HepG2 (cell line): ENCODE data around the gene TET2. TPM values are rescaled to one million over a fixed set of nuclear protein-coding genes. Genes with fewer than 3 reads are reported as not detected.

ENCODE experiments used
- ATAC-seq: fragments of 200-7000 bp; cut with Tn5 transposase; 3 replicates; pipeline ENCODE4 v1.9.1; 2020; ENCODE audit warnings: mild to moderate bottlenecking, moderate library complexity
- BruUV-seq: library from RNA; stranded (reverse); fragments of 400-500 nt; replicated peaks from 2 replicates; lab custom pipeline; 2021; lab: Mats Ljungman, UMichigan
- CTCF ChIA-PET: fragments of 300-600 bp; formaldehyde crosslinking; extraction: SDS; loops from one replicate; lab custom pipeline; 2021; ENCODE audit warnings: low total read pairs, inconsistent platforms, low intra/inter-chr PET ratio; lab: Yijun Ruan, JAX
- POLR2A ChIA-PET: fragments of 350-600 bp; sonication (Branson Sonifier 250); formaldehyde crosslinking; loops from one replicate; lab custom pipeline; 2020; ENCODE audit warnings: antibody characterized with exemption, inconsistent platforms; lab: Yijun Ruan, JAX
- DNase-seq: peaks from one replicate; pipeline ENCODE4 v3.0.0-alpha.2; 2015; ENCODE audit warnings: low spot score
- FAIRE-seq: peaks from 3 replicates; lab custom pipeline; 2011; peaks lifted over from hg19 to GRCh38; lab: Jason Lieb, UNC
- H2AFZ ChIP-seq: one replicate; pipeline ENCODE4 v1.6.1; 2011; ENCODE audit warnings: low read length, inconsistent platforms
- H3K27ac ChIP-seq: fragments of 300-600 bp; 3 replicates; pipeline ENCODE4 v1.8.0; 2011; ENCODE audit warnings: mixed run types, mild to moderate bottlenecking, mixed read lengths, low read length, inconsistent platforms; ENCODE audit not compliant: insufficient read depth; ENCODE audit errors: extremely low read length
- H3K27me3 ChIP-seq, 2 experiments: fragments of 200-600 bp in 1 of 2; 2 replicates in 1 of 2; 3 replicates in 1 of 2; pipeline versions ENCODE4 v1.6.0 to v1.8.0; 2011; ENCODE audit warnings: low read length in 2 of 2, mild to moderate bottlenecking in 2 of 2, moderate library complexity in 2 of 2, inconsistent platforms in 1 of 2; ENCODE audit not compliant: insufficient read depth in 2 of 2, control insufficient read depth in 1 of 2
- H3K36me3 ChIP-seq, 2 experiments: fragments of 200-600 bp in 1 of 2; replicated peaks in 1 of 2; 2 replicates in 1 of 2; 3 replicates in 1 of 2; pipeline versions ENCODE4 v1.5.1 to v1.8.0; 2011; ENCODE audit warnings: low read length in 2 of 2, inconsistent platforms in 1 of 2; ENCODE audit not compliant: insufficient read depth in 2 of 2, control insufficient read depth in 1 of 2
- H3K4me1 ChIP-seq: 2 replicates; pipeline ENCODE4 v1.5.1; 2012; ENCODE audit warnings: low read length, inconsistent platforms; ENCODE audit not compliant: insufficient read depth
- H3K4me2 ChIP-seq: 2 replicates; pipeline ENCODE4 v1.6.0; 2011; ENCODE audit warnings: low read depth, low read length, inconsistent platforms
- H3K4me3 ChIP-seq, 3 experiments: fragments of 200-600 bp in 1 of 3; sonication (generic), shearing (Covaris generic) in 1 of 3; replicated peaks in 1 of 3; 2 replicates each; pipeline ENCODE4 v1.5.1; 2011 to 2016; ENCODE audit warnings: low read length in 3 of 3, inconsistent platforms in 2 of 3, low read depth in 2 of 3, mild to moderate bottlenecking in 2 of 3, control low read depth in 1 of 3, mixed read lengths in 1 of 3; ENCODE audit not compliant: insufficient read depth in 1 of 3
- H3K79me2 ChIP-seq: one replicate; pipeline ENCODE4 v1.6.1; 2011; ENCODE audit warnings: low read length, inconsistent platforms; ENCODE audit not compliant: insufficient read depth
- H3K9ac ChIP-seq: 2 replicates; pipeline ENCODE4 v1.6.0; 2011; ENCODE audit warnings: mild to moderate bottlenecking, low read depth, low read length, inconsistent platforms; ENCODE audit not compliant: insufficient read depth
- H3K9me3 ChIP-seq: 2 replicates; pipeline ENCODE4 v1.5.1; 2012; ENCODE audit warnings: mild to moderate bottlenecking, low read length
- H4K20me1 ChIP-seq: 2 replicates; pipeline ENCODE4 v1.6.0; 2011; ENCODE audit warnings: inconsistent platforms, mild to moderate bottlenecking, low read length, moderate library complexity; ENCODE audit not compliant: insufficient read depth
- EEA1 ChIP-seq: sonication (generic); formaldehyde crosslinking; IDR thresholded peaks from 2 replicates; pipeline ENCODE4 v1.5.1; 2020; ENCODE audit warnings: mild to moderate bottlenecking, missing genetic modification reagents, borderline replicate concordance
- ELK4 ChIP-seq: sonication (generic); formaldehyde crosslinking; IDR thresholded peaks from 2 replicates; pipeline ENCODE4 v1.9.0; 2021; ENCODE audit warnings: missing genetic modification reagents, borderline replicate concordance
- MIER3 ChIP-seq: IDR thresholded peaks from 2 replicates; pipeline ENCODE4 v1.6.1; 2016; ENCODE audit warnings: missing compliant biosample characterization, borderline replicate concordance
- PHF21A ChIP-seq: sonication (generic); formaldehyde crosslinking; IDR thresholded peaks from 2 replicates; pipeline ENCODE4 v1.5.0; 2020; ENCODE audit warnings: mild to moderate bottlenecking, missing genetic modification reagents
- PRPF4 ChIP-seq: fragments of 200-400 bp; formaldehyde crosslinking; IDR thresholded peaks from 2 replicates; pipeline ENCODE4 v1.6.1; 2016; ENCODE audit warnings: low read length, low read depth; ENCODE audit not compliant: poor library complexity, severe bottlenecking
- SMC3 ChIP-seq: IDR thresholded peaks from 2 replicates; pipeline ENCODE4 v1.6.1; 2011; ENCODE audit warnings: low read length, improper control_type of control experiment
- SP5 ChIP-seq: IDR thresholded peaks from 2 replicates; pipeline ENCODE4 v1.6.1; 2016; ENCODE audit warnings: low read depth, borderline replicate concordance
- SRSF9 ChIP-seq: fragments of 200-400 bp; formaldehyde crosslinking; IDR thresholded peaks from 2 replicates; pipeline ENCODE4 v1.6.1; 2018; ENCODE audit warnings: borderline replicate concordance, mild to moderate bottlenecking, low read depth, low read length; ENCODE audit not compliant: insufficient read depth, poor library complexity, severe bottlenecking
- STAT5B ChIP-seq: sonication (generic); formaldehyde crosslinking; IDR thresholded peaks from 2 replicates; pipeline ENCODE4 v1.4.0; 2020; ENCODE audit warnings: missing genetic modification reagents
- ZBTB3 ChIP-seq: sonication (generic); formaldehyde crosslinking; IDR thresholded peaks from 2 replicates; pipeline ENCODE4 v1.4.0; 2020; ENCODE audit warnings: low read depth, mild to moderate bottlenecking, moderate library complexity, missing genetic modification reagents, borderline replicate concordance
- ZFY ChIP-seq: sonication (generic); formaldehyde crosslinking; IDR thresholded peaks from 2 replicates; pipeline ENCODE4 v1.4.0; 2020; ENCODE audit warnings: missing genetic modification reagents
- ZNF138 ChIP-seq: sonication (generic); formaldehyde crosslinking; IDR thresholded peaks from 2 replicates; pipeline ENCODE4 v1.5.0; 2020; ENCODE audit warnings: mild to moderate bottlenecking, low read depth, missing genetic modification reagents
- ZNF205 ChIP-seq: IDR thresholded peaks from 2 replicates; pipeline ENCODE4 v1.6.1; 2018; ENCODE audit warnings: missing biosample characterization, missing genetic modification reagents
- ZNF253 ChIP-seq: sonication (generic); formaldehyde crosslinking; IDR thresholded peaks from 2 replicates; pipeline ENCODE4 v1.8.0; 2022; ENCODE audit warnings: mild to moderate bottlenecking, missing genetic modification reagents, borderline replicate concordance
- ZNF274 ChIP-seq: sonication (generic); formaldehyde crosslinking; IDR thresholded peaks from 2 replicates; pipeline ENCODE4 v1.5.1; 2020; ENCODE audit warnings: mild to moderate bottlenecking, missing genetic modification reagents
- ZNF674 ChIP-seq: sonication (generic); formaldehyde crosslinking; IDR thresholded peaks from 2 replicates; pipeline ENCODE4 v1.5.0; 2020; ENCODE audit warnings: low read depth, mild to moderate bottlenecking, missing genetic modification reagents
- WGBS: methylation state at CpG from one replicate; pipeline ENCODE4 v1.1.6; 2017; ENCODE audit warnings: low lambda C conversion rate; 5-methylcytosine and 5-hydroxymethylcytosine counted together
- in situ Hi-C: cut with HindIII; loops from 2 replicates; pipeline ENCODE4 v1.10.0; 2017; ENCODE audit warnings: low pct_unique_long_range_greater_than_20kb; ENCODE audit not compliant: extremely low pct_ligation_motif_present
- intact Hi-C: fragments of 100-400 bp; cut with micrococcal nuclease; formaldehyde crosslinking; loops from one replicate; pipeline ENCODE4 v1.10.0; 2022; ENCODE audit not compliant: unreplicated experiment
- polyA plus RNA-seq, 8 experiments: library from polyadenylated mRNA; depleted of rRNA in 3 of 8; stranded (reverse) in 7 of 8; unstranded in 1 of 8; fragments of >200 nt; fragmentation: Illumina TruSeq in 4 of 8; extraction: Trizol in 4 of 8; gene quantifications; 2 replicates each; pipeline versions ENCODE4 v1.2.1 to v1.2.3, GENCODE V29; 2011 to 2016; ENCODE audit warnings: low read depth in 4 of 8, missing spikeins in 1 of 8, mixed read lengths in 1 of 8; ENCODE audit not compliant: insufficient read depth in 1 of 8
- total RNA-seq, 5 experiments: library from RNA; depleted of rRNA; stranded (reverse); fragments of >200 nt; fragmentation: Illumina TruSeq; extraction: Trizol; gene quantifications; 2 replicates each; pipeline ENCODE4 v1.2.3, GENCODE V29; 2016; ENCODE audit warnings: low read depth in 1 of 5
- TF ChIP-seq, protein P1 (sequence below): sonication (generic); formaldehyde crosslinking; IDR thresholded peaks from 2 replicates; pipeline ENCODE4 v1.4.0; 2020; ENCODE audit warnings: mild to moderate bottlenecking, missing genetic modification reagents
- TF ChIP-seq, protein P2 (sequence below): sonication (generic); formaldehyde crosslinking; IDR thresholded peaks from 2 replicates; pipeline ENCODE4 v1.4.0; 2020; ENCODE audit warnings: missing genetic modification reagents

The TET2 gene
- total and polyA plus RNA-seq, 2 of the 13 experiments (the other 11 are each of a cell fraction or from before 2014, with no cell fraction given) = 4.7 to 4.8 TPM

DNA sequence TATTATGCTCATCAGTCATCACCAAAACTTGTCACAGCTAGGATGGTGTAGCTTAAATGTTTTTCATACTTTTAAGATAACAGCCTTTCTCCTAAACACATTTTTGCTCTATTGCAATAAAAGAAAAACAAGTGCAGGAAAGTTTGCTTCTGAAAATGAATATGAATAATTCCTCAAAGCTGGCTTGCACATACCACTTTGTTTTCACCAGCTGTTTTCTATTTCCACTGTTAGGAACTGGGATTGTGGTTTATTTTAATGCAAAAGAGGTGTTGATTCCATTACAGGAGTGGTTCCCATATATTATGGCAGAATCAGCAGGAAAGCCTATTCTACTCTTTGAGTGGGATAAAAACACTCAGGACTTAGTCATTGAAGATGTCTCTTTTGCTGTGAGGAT is 181.3 kb downstream of the TET2 start:
- Histone ChIP-seq H2AFZ (no peak overlapping the region), H3K27me3 (no peaks in the 10 kb centered on the region), H3K4me2 (no peak overlapping the region), H3K4me1 (no peaks in the 10 kb centered on the region), H3K36me3 (no peaks in the 10 kb centered on the region), H3K27ac (no peak overlapping the region), H3K9me3 (no peaks in the 10 kb centered on the region), H4K20me1 (no peaks in the 10 kb centered on the region), H3K4me3 (no peak overlapping the region), H3K79me2 (no peaks in the 10 kb centered on the region), H3K9ac (no peak overlapping the region)
- DNase-seq (no peak), ATAC-seq (no peak), FAIRE-seq (no peak)
- POLR2A ChIA-PET = no interaction called here
- TF ChIP-seq ZFY (no peak), SRSF9 (no peak), ZBTB3 (CRISPR knock-in tag) (no peak), ZNF674 (CRISPR knock-in tag) (no peak), EEA1 (CRISPR knock-in tag) (no peak)
- TF ChIP-seq, protein P1, sequence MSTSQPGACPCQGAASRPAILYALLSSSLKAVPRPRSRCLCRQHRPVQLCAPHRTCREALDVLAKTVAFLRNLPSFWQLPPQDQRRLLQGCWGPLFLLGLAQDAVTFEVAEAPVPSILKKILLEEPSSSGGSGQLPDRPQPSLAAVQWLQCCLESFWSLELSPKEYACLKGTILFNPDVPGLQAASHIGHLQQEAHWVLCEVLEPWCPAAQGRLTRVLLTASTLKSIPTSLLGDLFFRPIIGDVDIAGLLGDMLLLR (CRISPR knock-in tag) = no peak
- TF ChIP-seq, protein P2, sequence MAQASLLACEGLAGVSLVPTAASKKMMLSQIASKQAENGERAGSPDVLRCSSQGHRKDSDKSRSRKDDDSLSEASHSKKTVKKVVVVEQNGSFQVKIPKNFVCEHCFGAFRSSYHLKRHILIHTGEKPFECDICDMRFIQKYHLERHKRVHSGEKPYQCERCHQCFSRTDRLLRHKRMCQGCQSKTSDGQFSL (CRISPR knock-in tag) = no peak
- BruUV-seq = no TSS peak
- in situ Hi-C loops = no loop called here
- CTCF ChIA-PET = no interaction called here
- intact Hi-C loops = no loop called here

- intact Hi-C loops = no loop called here
- FAIRE-seq (no peak), ATAC-seq (no peak)
- Histone ChIP-seq H4K20me1 (no peaks in the 10 kb centered on the region), H3K79me2 (no peaks in the 10 kb centered on the region), H3K27me3 (no peaks in the 10 kb centered on the region), H3K27ac (no peak overlapping the region), H2AFZ (no peak overlapping the region)
- BruUV-seq = no TSS peak
- in situ Hi-C loops = no loop called here
- WGBS = 29% methylated on average over 1 of the region's 1 CpG
- TF ChIP-seq SP5 (CRISPR knock-in tag) (no peak), ZNF205 (no peak), ZNF138 (CRISPR knock-in tag) (no peak), PRPF4 (no peak), PHF21A (no peak), SMC3 (no peak), ZNF274 (CRISPR knock-in tag) (no peak), MIER3 (CRISPR knock-in tag) (no peak), ZNF253 (CRISPR knock-in tag) (no peak), ELK4 (CRISPR knock-in tag) (no peak), STAT5B (CRISPR knock-in tag) (no peak)
- TF ChIP-seq, all 625 proteins: peak for 0
- Histone ChIP-seq H3K4me1 (no peaks in the 10 kb centered on the region), H3K9me3 (no peaks in the 10 kb centered on the region), H3K4me2 (no peak overlapping the region), H3K36me3 (no peaks in the 10 kb centered on the region), H3K4me3 (no peak overlapping the region), H3K9ac (no peak overlapping the region)
- DNase-seq = no peak
- POLR2A ChIA-PET = no interaction called here
- CTCF ChIA-PET = no interaction called here
Observed at GRCh38 chr4:105329081-105329480, 182.4 kb downstream of the TET2 start.
